Gastrocnemius medialis (tissue), 4 donors: ENCODE results near the gene PIGA. TPM values are rescaled to one million over a fixed set of nuclear protein-coding genes. Genes with fewer than 3 reads are reported as not detected.

Experiments
- ATAC-seq, 2 donors: fragments of 150-250 bp; one replicate each; pipeline ENCODE4 v1.9.1; 2016
- DNase-seq, 2 donors: peaks; one replicate each; pipeline ENCODE4 v3.0.0-alpha.2; 2019
- H3K27ac ChIP-seq, 4 donors: fragments of 200-600 bp; sonication (generic); 1 replicate in 1 of 4; 2 replicates in 3 of 4; pipeline ENCODE4 v1.5.1; 2016 to 2018; ENCODE audit warnings: mild to moderate bottlenecking in 2 of 4, moderate library complexity in 1 of 4
- H3K27me3 ChIP-seq, 3 donors: fragments of 200-600 bp; sonication (generic) in 2 of 3; 1 replicate in 1 of 3; 2 replicates in 2 of 3; pipeline versions ENCODE4 v1.5.1 to v1.6.0; 2016 to 2019; ENCODE audit warnings: mild to moderate bottlenecking in 1 of 3, moderate library complexity in 1 of 3
- H3K36me3 ChIP-seq, 2 donors: fragments of 200-600 bp; sonication (generic) in 1 of 2; one replicate each; pipeline ENCODE4 v1.5.1; 2017 to 2018
- H3K4me1 ChIP-seq, 2 donors: fragments of 200-600 bp; sonication (generic) in 1 of 2; one replicate each; pipeline ENCODE4 v1.5.1; 2016 to 2017; ENCODE audit warnings: mild to moderate bottlenecking in 2 of 2
- H3K4me3 ChIP-seq, 4 donors: fragments of 200-600 bp; sonication (generic) in 3 of 4; 1 replicate in 1 of 4; 2 replicates in 3 of 4; pipeline ENCODE4 v1.5.1; 2016 to 2019; ENCODE audit warnings: mild to moderate bottlenecking in 2 of 4
- H3K9me3 ChIP-seq, 3 donors: fragments of 200-600 bp; sonication (generic) in 2 of 3; 1 replicate in 1 of 3; 2 replicates in 2 of 3; pipeline ENCODE4 v1.5.1; 2016 to 2019
- CTCF ChIP-seq, 5 experiments: fragments of 450-650 bp in 3 of 5; fragments of 200-600 bp in 2 of 5; sonication (generic) in 2 of 5; IDR thresholded peaks in 4 of 5; conservative IDR thresholded peaks in 1 of 5; 1 replicate in 4 of 5; 2 replicates in 1 of 5; pipeline ENCODE4 v1.5.1; 2016 to 2019; ENCODE audit warnings: antibody characterized with exemption in 5 of 5, mild to moderate bottlenecking in 3 of 5, moderate library complexity in 3 of 5
- POLR2A ChIP-seq, 2 donors: fragments of 450-650 bp; IDR thresholded peaks; one replicate each; pipeline ENCODE4 v1.6.1; 2017; ENCODE audit warnings: antibody characterized with exemption in 2 of 2, mild to moderate bottlenecking in 2 of 2, moderate library complexity in 2 of 2
- in situ Hi-C, 4 donors: fragments of 200-750 bp; cut with MboI; loops; one replicate each; pipeline versions ENCODE4 v1.15.0 to v1.8.0; 2017; ENCODE audit warnings: low sequenced_read_pairs in 4 of 4
- intact Hi-C: fragments of 100-400 bp; cut with DNase I; formaldehyde crosslinking; loops from one replicate; pipeline ENCODE4 v1.15.1; 2023; ENCODE audit warnings: low total_unique reads
- total RNA-seq, 4 donors: library from RNA; depleted of rRNA; stranded (reverse); fragments of >200 nt; gene quantifications; one replicate each; pipeline versions ENCODE4 v1.1.0 to v1.2.3, GENCODE V29; 2016

Gene PIGA
- total RNA-seq, 4 donors from 2014 or later = 1.5 to 5.9 (median 3.1) TPM

DNA sequence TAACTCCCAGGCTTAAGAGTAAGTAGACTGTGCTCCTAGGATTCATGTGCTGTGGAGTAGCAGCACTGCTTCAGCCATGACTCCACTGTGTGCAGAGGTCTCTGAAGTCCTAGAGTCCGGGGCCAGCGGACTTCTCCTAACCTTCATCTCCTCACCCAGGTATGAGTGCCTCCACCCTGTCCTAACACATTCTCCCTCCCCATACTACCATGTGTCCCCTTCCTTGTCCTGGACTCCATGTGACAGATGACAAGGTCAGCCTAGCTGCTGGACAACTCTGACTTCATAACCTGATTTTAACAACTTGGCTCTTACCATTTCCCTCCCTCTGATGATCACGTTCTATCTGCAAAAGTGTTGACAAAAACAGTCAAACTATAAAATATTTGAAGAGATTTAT, 36.5 kb downstream of the PIGA start:
- TF ChIP-seq CTCF (IDR thresholded peaks at IDR 0.05 in 4 of 5, conservative IDR thresholded peaks at IDR 0.05 in 1 of 5) = no peak
- TF ChIP-seq POLR2A (IDR thresholded peaks at IDR 0.05) = no peak
- H3K4me3 ChIP-seq = no peak overlapping the region
- intact Hi-C loops (loop anchor here (5.0 kb wide), 1 partner anchor 169 kb away; no protein-coding TSS in a partner anchor), in situ Hi-C loops (no loop called here)
- H3K27ac ChIP-seq = peak overlapping the region; percentile 83 to 92 (median 91)
- H3K4me1 ChIP-seq = peaks cover 17 to 22% of the 10 kb centered on the region in 2 donors
- no peaks in the 10 kb centered on the region for H3K36me3 ChIP-seq
- peak; percentile 26 to 31 for ATAC-seq
- DNase-seq = no peak
- no peaks in the 10 kb centered on the region for H3K27me3 ChIP-seq
- H3K9me3 ChIP-seq = no peaks in the 10 kb centered on the region

DNA sequence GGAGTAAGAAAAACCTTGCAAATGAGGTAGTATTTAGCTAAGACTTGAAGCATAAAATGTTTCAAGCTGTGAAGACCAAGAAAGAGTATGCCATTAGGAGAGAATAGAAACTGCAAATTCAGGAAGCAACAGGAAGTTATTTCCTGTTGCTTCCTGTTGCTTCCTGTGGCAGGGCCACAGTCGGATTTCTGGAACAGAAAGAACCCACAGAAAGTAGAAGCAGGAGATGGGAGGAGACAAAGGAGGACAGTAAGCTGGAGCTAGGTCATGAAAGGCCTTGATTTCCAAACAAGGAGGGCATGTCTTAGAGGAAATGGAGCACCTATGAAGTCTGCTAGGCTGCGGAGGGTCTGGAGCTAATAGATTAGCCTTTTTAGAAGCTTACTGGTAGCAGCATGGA, 37.1 kb downstream of the PIGA start:
- Histone ChIP-seq H3K4me3 (no peak overlapping the region), H3K4me1 (peaks cover 17 to 20% of the 10 kb centered on the region in 2 donors), H3K36me3 (peaks cover 0 to under 1% of the 10 kb centered on the region in 2 donors), H3K9me3 (no peaks in the 10 kb centered on the region), H3K27ac (peak overlapping the region; percentile 83 to 92 (median 91)), H3K27me3 (no peaks in the 10 kb centered on the region)
- in situ Hi-C loops (no loop called here), intact Hi-C loops (loop anchor here (5.0 kb wide), 1 partner anchor 169 kb away; no protein-coding TSS in a partner anchor)
- ATAC-seq (no peak), DNase-seq (no peak)
- TF ChIP-seq POLR2A (IDR thresholded peaks at IDR 0.05) (no peak), CTCF (IDR thresholded peaks at IDR 0.05 in 4 of 5, conservative IDR thresholded peaks at IDR 0.05 in 1 of 5) (no peak)

- in situ Hi-C loops (no loop called here), intact Hi-C loops (no loop called here)
- Histone ChIP-seq H3K36me3 (peaks cover 0 to 8% of the 10 kb centered on the region in 2 donors), H3K27ac (no peak overlapping the region), H3K4me1 (peaks cover 0 to 7% of the 10 kb centered on the region in 2 donors), H3K27me3 (no peaks in the 10 kb centered on the region), H3K9me3 (no peaks in the 10 kb centered on the region), H3K4me3 (no peak overlapping the region)
- DNase-seq (no peak), ATAC-seq (no peak)
- TF ChIP-seq POLR2A (IDR thresholded peaks at IDR 0.05) (no peak), CTCF (IDR thresholded peaks at IDR 0.05 in 4 of 5, conservative IDR thresholded peaks at IDR 0.05 in 1 of 5) (no peak)
Measured at GRCh38 chrX:15293451-15293850, 41.9 kb downstream of the PIGA start.

DNA sequence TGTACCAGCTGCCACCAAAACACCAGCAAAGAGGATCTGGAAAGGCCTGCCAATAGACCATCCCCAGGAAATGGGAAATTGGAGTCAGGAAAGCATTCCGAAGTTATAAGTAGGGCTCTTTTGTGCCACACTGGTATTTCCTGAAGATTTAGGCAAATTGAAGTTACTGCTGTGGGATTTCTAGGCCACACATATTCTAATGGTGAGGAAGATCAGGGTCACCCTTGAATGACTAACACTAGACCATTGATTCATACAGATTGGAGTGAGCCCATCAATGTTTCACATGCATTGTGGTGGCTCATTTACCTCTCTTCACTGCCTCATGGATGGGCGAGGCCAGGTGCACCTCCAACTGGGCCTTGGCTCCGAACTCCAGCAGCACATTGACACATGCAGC, 42.5 kb downstream of the PIGA start:
- intact Hi-C loops = no loop called here

More for the DNA sequence above, 42.5 kb downstream of the PIGA start:
- Histone ChIP-seq H3K9me3 (no peaks in the 10 kb centered on the region), H3K27me3 (no peaks in the 10 kb centered on the region), H3K4me3 (no peak overlapping the region), H3K27ac (peak overlapping the region in 1 of 4 donors; percentile 13), H3K36me3 (peaks cover 0 to 9% of the 10 kb centered on the region in 2 donors), H3K4me1 (peaks cover 0 to 2% of the 10 kb centered on the region in 2 donors)
- in situ Hi-C loops = no loop called here
- no peak for ATAC-seq
- TF ChIP-seq CTCF (IDR thresholded peaks at IDR 0.05 in 4 of 5, conservative IDR thresholded peaks at IDR 0.05 in 1 of 5) (no peak), POLR2A (IDR thresholded peaks at IDR 0.05) (no peak)
- DNase-seq = no peak
